ENCODE measurements around the gene MBP.

DNA sequence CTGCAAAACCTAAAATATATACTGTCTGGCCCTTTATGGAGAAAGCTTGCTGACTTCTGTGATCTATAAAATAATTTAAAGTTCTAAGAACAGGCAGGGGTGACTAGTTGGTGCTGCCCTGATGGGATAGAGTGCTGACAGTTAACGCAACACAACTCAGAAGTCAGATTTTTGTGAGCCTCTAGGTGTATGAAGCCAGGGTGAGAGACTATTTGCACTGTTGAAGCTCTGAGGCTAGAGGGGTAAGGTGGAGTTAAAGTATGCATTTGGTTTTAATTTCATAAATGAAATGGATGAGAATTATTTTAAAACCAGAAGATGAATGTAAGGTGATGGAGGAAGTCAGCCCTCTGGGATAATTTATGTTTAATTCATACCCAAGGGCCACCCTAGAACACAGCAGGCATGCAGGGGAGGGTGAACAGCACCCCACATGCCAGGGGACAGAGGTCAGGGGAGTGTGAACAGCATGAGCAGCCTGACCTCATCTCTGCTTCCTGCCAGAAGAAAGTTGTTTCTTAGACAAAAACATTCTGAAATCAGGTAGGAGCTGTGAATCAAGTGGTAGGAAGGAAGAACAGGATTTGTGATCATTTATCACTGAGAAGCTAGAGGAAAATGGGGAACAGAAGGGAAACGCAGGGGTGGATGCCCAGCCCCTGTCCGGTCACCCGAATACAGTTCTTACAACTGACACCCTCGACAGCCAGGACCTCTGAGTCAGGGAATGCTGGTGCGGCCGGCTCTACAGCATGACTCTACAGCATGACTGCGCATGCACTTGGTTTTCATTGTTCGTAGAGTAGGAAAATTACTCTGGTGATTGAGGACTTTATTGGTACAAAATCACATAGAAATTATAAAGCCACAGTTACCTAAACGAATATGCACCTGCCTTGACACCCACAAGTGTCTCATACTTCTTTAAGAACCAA, 93.1 kb downstream of the MBP start:
- no peak for TF ChIP-seq POLR2AphosphoS5 (IDR thresholded peaks at IDR 0.05; ENCODE audit: low read depth, low read length)
- no peak for TF ChIP-seq TAF1 (IDR thresholded peaks at IDR 0.05; ENCODE audit: borderline replicate concordance, low read depth, low read length)
- TF ChIP-seq POLR2A (IDR thresholded peaks at IDR 0.05; ENCODE audit: low read depth, low read length), result no peak

Measured in GM12892 (cell line).